Superior temporal gyrus (tissue), 1 donor: ENCODE measurements around the gene ABL1.

Experiments
- DNase-seq: peaks from one replicate; pipeline ENCODE4 v3.0.0-alpha.2; 2016; ENCODE audit errors: extremely low spot score

ABL1 gene

GRCh38 chr9:130918101-130918825, 83.2 kb downstream of the ABL1 start:
- no peak for DNase-seq

- peak; percentile 49 for DNase-seq
Observed at GRCh38 chr9:130918826-130919558, 83.9 kb downstream of the ABL1 start.

- no peak for DNase-seq
Observed at GRCh38 chr9:130919559-130920145, 84.6 kb downstream of the ABL1 start.

DNA sequence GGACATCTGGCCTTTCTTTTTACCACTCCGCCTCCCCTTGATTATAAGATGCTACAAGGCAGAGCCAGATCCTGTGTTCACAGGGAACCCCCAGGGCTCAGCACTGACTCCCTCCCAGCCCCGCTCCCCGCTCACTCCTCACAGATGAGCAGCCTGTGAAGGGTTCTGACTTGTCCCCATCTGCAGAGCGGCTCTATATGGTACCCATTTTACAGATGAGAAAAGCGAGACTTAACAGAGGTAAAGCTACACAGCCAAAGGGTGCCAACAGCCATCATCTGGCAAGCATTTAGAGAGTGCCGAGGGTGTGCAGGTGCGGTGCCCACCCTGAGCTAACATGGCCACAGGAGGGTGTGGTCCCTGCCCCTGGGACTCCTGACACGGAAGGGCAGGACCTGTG, 85.2 kb downstream of the ABL1 start:
- no peak for DNase-seq

- no peak for DNase-seq
Observed at GRCh38 chr9:130920762-130921299, 85.8 kb downstream of the ABL1 start.

DNA sequence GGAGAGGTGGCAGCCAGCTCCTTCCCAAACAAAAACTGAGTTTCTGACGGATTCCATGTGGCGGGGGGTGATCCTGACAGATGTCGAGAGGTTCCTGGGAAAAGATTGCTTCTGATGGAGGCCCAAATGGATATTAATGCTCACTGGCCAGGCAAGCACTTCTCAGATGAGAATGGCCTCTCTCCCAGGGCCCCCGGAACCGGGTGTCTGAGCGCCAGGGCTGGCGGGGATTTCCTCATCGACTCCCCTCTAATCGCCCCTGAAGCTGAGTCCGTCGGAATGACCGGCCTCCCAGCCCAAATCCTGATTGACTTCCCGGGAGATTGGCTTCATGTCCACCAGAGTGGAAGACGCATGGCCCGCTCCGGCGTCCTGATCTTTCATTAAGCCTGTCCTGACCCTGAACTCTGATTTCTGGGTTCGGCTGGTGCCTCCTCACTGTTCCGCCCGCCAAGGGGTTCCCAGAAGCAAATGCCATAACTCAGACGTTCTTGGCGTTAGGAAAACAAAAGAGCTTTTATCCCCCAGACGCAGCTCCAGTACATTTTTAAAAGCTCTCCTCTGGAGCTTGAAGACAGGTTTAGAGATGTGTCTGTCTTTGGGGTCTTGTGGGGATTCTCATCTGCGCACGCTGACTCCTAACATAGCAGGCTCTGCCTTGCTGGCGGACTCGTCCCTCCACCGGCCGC, 86.4 kb downstream of the ABL1 start:
- no peak for DNase-seq

GRCh38 chr9:130921989-130922892, 87.2 kb downstream of the ABL1 start:
- no peak for DNase-seq

DNA sequence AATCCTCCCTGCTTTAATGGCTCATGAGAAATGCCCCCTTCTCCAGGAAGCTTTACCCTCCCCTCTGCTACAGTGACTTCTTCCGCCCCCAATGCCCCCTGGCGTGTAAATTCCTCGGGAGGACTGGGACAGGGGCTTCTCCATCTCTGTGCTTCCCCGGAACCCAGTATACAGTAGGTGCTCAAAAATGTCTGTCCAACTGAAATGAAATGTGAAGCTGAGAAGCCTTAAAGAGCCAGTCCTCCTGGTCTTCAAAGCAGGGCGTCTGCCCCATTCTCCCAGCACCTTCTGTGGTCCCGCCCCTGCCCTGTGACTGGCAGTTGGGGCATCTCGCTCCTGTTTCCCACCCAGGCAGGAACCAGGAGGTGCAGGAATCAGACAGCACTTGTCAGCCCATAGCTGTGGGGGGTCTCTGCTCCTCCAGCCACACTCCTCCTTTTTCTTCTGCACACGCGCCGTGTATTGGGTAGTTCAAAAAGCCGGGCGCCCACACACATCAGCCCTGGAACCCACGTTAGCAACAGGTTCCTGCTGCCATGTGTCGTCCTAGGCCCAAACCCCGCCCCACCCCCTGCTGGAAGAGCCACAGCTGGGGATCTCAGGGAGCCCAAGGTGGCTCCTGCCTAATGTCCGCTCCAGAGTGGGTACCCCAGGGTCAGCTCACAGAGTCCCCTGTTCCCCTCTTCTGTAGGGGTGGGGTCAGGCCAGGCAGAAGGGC, 88.0 kb downstream of the ABL1 start:
- no peak for DNase-seq

DNA sequence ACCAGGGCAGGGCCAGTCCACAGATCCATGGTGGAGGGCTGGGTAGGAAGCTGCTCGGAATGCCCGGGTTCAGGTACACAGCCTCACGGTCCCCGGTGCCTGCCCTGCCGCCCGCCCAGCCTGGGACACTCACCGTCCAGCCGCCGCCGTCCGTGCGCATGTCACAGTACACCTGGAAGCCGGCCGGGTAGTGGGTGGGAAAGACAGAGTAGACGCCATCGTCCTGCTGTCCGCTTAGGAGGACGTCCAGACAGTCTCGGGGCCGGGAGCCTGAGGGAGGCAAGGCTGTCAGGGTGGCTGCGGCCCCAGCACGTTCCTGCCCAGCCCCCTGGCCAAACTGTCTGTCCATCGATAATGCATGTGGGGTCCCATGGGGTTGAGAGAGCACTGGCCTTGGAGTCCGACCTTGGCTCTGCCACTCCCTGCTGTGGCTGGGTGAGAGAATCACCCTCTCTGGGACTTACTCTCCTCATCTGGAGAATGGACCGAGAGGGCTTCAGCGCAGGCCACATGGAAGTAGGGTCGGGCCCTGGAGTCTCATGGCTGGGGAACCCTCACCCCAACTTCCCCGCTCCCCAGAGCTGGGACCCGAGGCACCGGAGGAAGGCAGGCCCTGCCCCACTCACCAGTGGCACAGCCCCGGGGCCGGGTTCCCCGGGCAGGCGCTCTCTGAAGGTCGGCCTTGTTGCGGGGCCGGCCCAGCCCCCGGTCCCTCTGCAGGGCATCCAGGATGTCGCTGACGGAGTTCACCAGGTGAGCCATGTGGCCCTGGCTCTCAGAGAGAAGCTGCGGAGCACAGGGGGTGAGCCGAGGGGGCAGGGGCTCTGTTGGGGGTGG, 88.8 kb downstream of the ABL1 start:
- no peak for DNase-seq

DNA sequence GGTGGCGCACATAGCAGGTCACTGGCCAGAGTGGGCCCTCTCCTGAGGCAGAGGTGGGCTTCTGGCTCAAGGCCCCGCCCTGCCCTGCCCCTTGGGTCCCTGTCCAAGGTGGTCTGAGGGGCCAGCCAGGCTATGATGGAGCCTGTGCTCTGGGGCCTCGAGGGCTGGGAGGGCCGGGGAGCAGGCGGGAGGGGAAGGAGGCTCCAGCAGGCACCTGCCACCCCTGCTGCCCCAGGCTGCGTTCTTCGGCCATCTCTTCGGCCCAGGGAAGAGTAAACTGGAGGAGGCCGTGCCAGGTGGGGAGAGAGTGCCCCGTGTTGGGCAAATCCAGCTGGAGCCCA, 89.4 kb downstream of the ABL1 start:
- no peak for DNase-seq

- DNase-seq, result no peak
Observed at GRCh38 chr9:130925050-130925678, 90.1 kb downstream of the ABL1 start.

- DNase-seq, result no peak
Observed at GRCh38 chr9:130927338-130927737, 92.3 kb downstream of the ABL1 start.

- DNase-seq, result no peak
Observed at GRCh38 chr9:130927995-130928900, 93.2 kb downstream of the ABL1 start.

GRCh38 chr9:130929571-130930038, 94.6 kb downstream of the ABL1 start:
- no peak for DNase-seq

- DNase-seq, result no peak
Observed at GRCh38 chr9:130930132-130930803, 95.2 kb downstream of the ABL1 start.

DNA sequence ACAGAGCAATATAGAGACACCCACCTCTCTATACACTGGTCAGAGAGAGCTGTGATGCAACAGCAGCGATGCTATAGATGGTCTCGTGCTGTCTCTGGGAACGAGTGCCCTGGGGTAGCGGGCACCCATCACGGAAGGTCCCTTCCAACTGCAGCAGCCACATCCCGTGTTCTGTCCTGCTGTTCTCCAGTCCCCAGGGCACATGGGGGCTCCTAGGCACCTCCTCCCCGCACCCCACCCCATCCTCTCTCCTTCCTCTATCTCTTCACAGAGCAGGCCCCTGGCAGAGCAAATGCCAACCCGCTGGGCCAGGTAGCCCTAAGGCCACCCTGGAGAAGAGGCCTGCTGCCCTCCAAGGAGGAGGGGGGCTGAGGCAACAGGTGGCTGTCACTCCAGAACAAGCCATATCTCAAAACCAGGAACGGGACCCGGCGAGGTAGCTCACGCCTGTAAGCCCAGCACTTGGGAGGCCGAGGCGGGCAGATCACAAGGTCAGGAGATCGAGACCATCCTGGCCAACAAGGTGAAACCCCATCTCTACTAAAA, 95.8 kb downstream of the ABL1 start:
- DNase-seq, result no peak
